RPMI7951 (cell line): ENCODE results near the gene IGF1R. TPM values are rescaled to one million over a fixed set of nuclear protein-coding genes. Genes with fewer than 3 reads are reported as not detected.

Source experiments
- DNase-seq: peaks from one replicate; pipeline ENCODE4 v3.0.0-alpha.2; 2012; ENCODE audit warnings: low read depth
- total RNA-seq: library from RNA; depleted of rRNA; stranded (reverse); fragments of >200 nt; shearing (Covaris generic); gene quantifications from 2 replicates; pipeline ENCODE4 v1.2.3, GENCODE V29; 2014

Gene IGF1R
- total RNA-seq, 1 experiment from 2014 or later = 3.0 TPM

GRCh38 chr15:98905963-98906711 is 257.8 kb downstream of the IGF1R start:
- DNase-seq = no peak

GRCh38 chr15:98906712-98907083 is 258.4 kb downstream of the IGF1R start:
- no peak for DNase-seq

- DNase-seq = no peak
Measured at GRCh38 chr15:98907927-98908471, 259.7 kb downstream of the IGF1R start.

GRCh38 chr15:98909968-98910885 is 261.9 kb downstream of the IGF1R start:
- DNase-seq = no peak

- peak; percentile 84 for DNase-seq
Measured at GRCh38 chr15:98914626-98915025, 266.3 kb downstream of the IGF1R start.

GRCh38 chr15:98916826-98917225 is 268.5 kb downstream of the IGF1R start:
- no peak for DNase-seq

- DNase-seq = no peak
Measured at GRCh38 chr15:98917417-98917816, 269.1 kb downstream of the IGF1R start.

GRCh38 chr15:98920091-98920880 is 271.9 kb downstream of the IGF1R start:
- no peak for DNase-seq

GRCh38 chr15:98923171-98923570 is 274.8 kb downstream of the IGF1R start:
- DNase-seq = no peak

- DNase-seq = no peak
Measured at GRCh38 chr15:98923579-98923978, 275.2 kb downstream of the IGF1R start.

GRCh38 chr15:98924401-98925049 is 276.2 kb downstream of the IGF1R start:
- no peak for DNase-seq

- no peak for DNase-seq
Measured at GRCh38 chr15:98926236-98926635, 277.9 kb downstream of the IGF1R start.

GRCh38 chr15:98927022-98927421 is 278.7 kb downstream of the IGF1R start:
- DNase-seq = no peak

- DNase-seq = no peak
Measured at GRCh38 chr15:98927996-98928395, 279.7 kb downstream of the IGF1R start.

- no peak for DNase-seq
Measured at GRCh38 chr15:98930576-98930975, 282.2 kb downstream of the IGF1R start.

GRCh38 chr15:98931004-98931403 is 282.7 kb downstream of the IGF1R start:
- no peak for DNase-seq

GRCh38 chr15:98933406-98933805 is 285.1 kb downstream of the IGF1R start:
- no peak for DNase-seq

GRCh38 chr15:98935736-98936135 is 287.4 kb downstream of the IGF1R start:
- no peak for DNase-seq

- no peak for DNase-seq
Measured at GRCh38 chr15:98937413-98938104, 289.2 kb downstream of the IGF1R start.

GRCh38 chr15:98938105-98938417 is 289.7 kb downstream of the IGF1R start:
- no peak for DNase-seq

- DNase-seq = no peak
Measured at GRCh38 chr15:98938799-98939198, 290.5 kb downstream of the IGF1R start.
